ENCODE data around the gene FAM200A. TPM values are rescaled to one million over a fixed set of nuclear protein-coding genes. Genes with fewer than 3 reads are reported as not detected.

Gene FAM200A
- total and polyA plus RNA-seq, 2 of the 13 experiments (the other 11 are each of a cell fraction or from before 2014, with no cell fraction given), result 4.7 to 6.3 TPM

GRCh38 chr7:99562832-99563231 lies 10.9 kb upstream of the FAM200A start:
- intact Hi-C loops (cut with micrococcal nuclease; ENCODE audit: unreplicated experiment) (no loop called here), in situ Hi-C loops (cut with HindIII; ENCODE audit: extremely low pct_ligation_motif_present, low pct_unique_long_range_greater_than_20kb) (no loop called here)
- ATAC-seq, result no peak
- Histone ChIP-seq H3K36me3 (replicated peaks in 1 of 2; ENCODE audit: control insufficient read depth in 1 of 2, insufficient read depth in 2 of 2, low read length in 2 of 2) (peaks cover 19 to 57% of the 10 kb centered on the region in 2 experiments), H3K9me3 (ENCODE audit: low read length) (no peaks in the 10 kb centered on the region), H3K4me1 (ENCODE audit: insufficient read depth, low read length) (peaks cover 32% of the 10 kb centered on the region), H3K79me2 (ENCODE audit: insufficient read depth, low read length) (peaks cover 36% of the 10 kb centered on the region), H3K27me3 (ENCODE audit: control insufficient read depth in 1 of 2, insufficient read depth in 2 of 2, low read length in 2 of 2) (no peaks in the 10 kb centered on the region; a peak in 1 of 5 replicates), H3K9ac (ENCODE audit: insufficient read depth, low read depth, low read length) (no peak overlapping the region), H3K27ac (ENCODE audit: extremely low read length, insufficient read depth, low read length) (no peak overlapping the region), H3K4me2 (ENCODE audit: low read depth, low read length) (no peak overlapping the region), H2AFZ (ENCODE audit: low read length) (no peak overlapping the region), H4K20me1 (ENCODE audit: insufficient read depth, low read length) (peaks cover 5% of the 10 kb centered on the region; the same call in 1 of the 2 replicates), H3K4me3 (replicated peaks in 1 of 3; ENCODE audit: insufficient read depth in 1 of 3, low read depth in 2 of 3, low read length in 3 of 3) (no peak overlapping the region)
- 50% methylated on average over 2 of the region's 2 CpGs for WGBS (ENCODE audit: low lambda C conversion rate)
- BruUV-seq (replicated peaks), result no TSS peak
- FAIRE-seq, result no peak
- DNase-seq (ENCODE audit: low spot score), result peak; percentile 67
- ChIA-PET CTCF (ENCODE audit: low intra/inter-chr PET ratio, low total read pairs) (no interaction called here), POLR2A (interaction anchor here (0.6 to 1.1 kb wide), 3 partner anchors 9 to 58 kb away, joined by 4 to 5 read pairs (median 4); partner anchors contain the start of genes FAM200A and ZKSCAN5)
- TF ChIP-seq ZNF644 (CRISPR knock-in tag; IDR thresholded peaks at IDR 0.05; ENCODE audit: low read depth), result no peak
- TF ChIP-seq ZNF362 (CRISPR knock-in tag; IDR thresholded peaks at IDR 0.05; ENCODE audit: borderline replicate concordance), result no peak
- TF ChIP-seq ZBTB8A (CRISPR knock-in tag; IDR thresholded peaks at IDR 0.05; ENCODE audit: borderline replicate concordance, low read depth), result no peak
- peak; percentile 57 for TF ChIP-seq SAP130 (CRISPR knock-in tag; IDR thresholded peaks at IDR 0.05; ENCODE audit: low read depth)
- no peak for TF ChIP-seq ZBTB33 (CRISPR knock-in tag; IDR thresholded peaks at IDR 0.05)
- no peak for TF ChIP-seq ZNF530 (CRISPR knock-in tag; IDR thresholded peaks at IDR 0.05; ENCODE audit: low read depth)
- TF ChIP-seq GTF2F1 (IDR thresholded peaks at IDR 0.05; ENCODE audit: low read length), result no peak
- no peak for TF ChIP-seq RERE (CRISPR knock-in tag; IDR thresholded peaks at IDR 0.05; ENCODE audit: low read depth)
- TF ChIP-seq ZNF710 (CRISPR knock-in tag; IDR thresholded peaks at IDR 0.05; ENCODE audit: borderline replicate concordance), result no peak
- TF ChIP-seq MAX (IDR thresholded peaks at IDR 0.05), result no peak
- no peak for TF ChIP-seq SP2 (CRISPR knock-in tag; IDR thresholded peaks at IDR 0.05)

Measured in HepG2 (cell line).